BLaER1 (cell line): ENCODE data around the gene DIPK1A.

ENCODE experiments used
- H3K27ac ChIP-seq: shearing (Covaris generic); formaldehyde crosslinking; 2 replicates; pipeline ENCODE4 v1.8.1; 2022
- H3K27me3 ChIP-seq: shearing (Covaris generic); formaldehyde crosslinking; 2 replicates; pipeline ENCODE4 v1.8.1; 2022
- H3K36me3 ChIP-seq: shearing (Covaris generic); formaldehyde crosslinking; 2 replicates; pipeline ENCODE4 v1.8.1; 2022
- H3K4me1 ChIP-seq: shearing (Covaris generic); formaldehyde crosslinking; 2 replicates; pipeline ENCODE4 v1.8.1; 2022
- H3K4me2 ChIP-seq: shearing (Covaris generic); formaldehyde crosslinking; 2 replicates; pipeline ENCODE4 v1.8.1; 2022
- H3K4me3 ChIP-seq: shearing (Covaris generic); formaldehyde crosslinking; 2 replicates; pipeline ENCODE4 v1.8.1; 2022
- H3K9ac ChIP-seq: shearing (Covaris generic); formaldehyde crosslinking; 2 replicates; pipeline ENCODE4 v1.8.1; 2022
- H3K9me3 ChIP-seq: shearing (Covaris generic); formaldehyde crosslinking; 2 replicates; pipeline ENCODE4 v1.8.1; 2022
- H4K20me1 ChIP-seq: shearing (Covaris generic); formaldehyde crosslinking; 2 replicates; pipeline ENCODE4 v1.8.1; 2022
- Cebpa-rat ChIP-seq: shearing (Covaris generic); IDR thresholded peaks from 2 replicates; pipeline ENCODE4 v1.8.1; 2022

Gene DIPK1A

GRCh38 chr1:92817986-92818764 lies 143.1 kb downstream of the DIPK1A start:
- Histone ChIP-seq H3K4me1 (no peaks in the 10 kb centered on the region), H3K4me2 (no peak overlapping the region), H4K20me1 (no peaks in the 10 kb centered on the region), H3K4me3 (no peak overlapping the region), H3K36me3 (no peaks in the 10 kb centered on the region), H3K9me3 (no peaks in the 10 kb centered on the region), H3K9ac (no peak overlapping the region), H3K27me3 (no peaks in the 10 kb centered on the region), H3K27ac (no peak overlapping the region)
- no peak for TF ChIP-seq Cebpa-rat

DNA sequence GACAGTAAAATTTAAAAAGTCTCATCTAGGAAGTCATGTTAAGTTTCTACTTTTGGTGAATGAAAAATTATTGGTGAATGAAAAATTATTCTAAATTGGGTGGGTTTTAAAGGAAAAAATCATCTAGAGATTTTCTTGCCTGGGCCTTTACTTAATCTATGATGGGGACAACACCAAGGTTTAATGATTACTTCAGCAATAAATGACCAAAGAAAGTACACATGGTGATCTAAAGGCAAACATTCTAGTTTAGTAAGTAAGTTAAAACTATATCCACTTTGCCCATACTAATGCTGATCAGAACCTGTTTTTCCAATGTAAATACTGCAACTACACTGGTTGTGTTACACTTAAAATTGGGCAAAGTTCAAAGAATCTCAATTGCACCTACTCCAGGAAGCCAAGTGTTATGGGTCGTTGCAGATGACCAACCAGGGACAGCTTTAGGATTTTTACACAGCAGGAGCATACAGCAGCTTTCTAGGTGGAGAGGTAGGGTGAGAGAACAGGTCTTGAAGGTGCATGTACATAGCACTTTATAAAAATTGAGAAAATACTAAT lies 144.0 kb downstream of the DIPK1A start:
- no peak for TF ChIP-seq Cebpa-rat
- no peaks in the 10 kb centered on the region for H4K20me1 ChIP-seq
- no peaks in the 10 kb centered on the region for H3K4me1 ChIP-seq
- H3K27ac ChIP-seq = no peak overlapping the region
- H3K4me3 ChIP-seq = no peak overlapping the region
- H3K9me3 ChIP-seq = no peaks in the 10 kb centered on the region
- H3K9ac ChIP-seq = no peak overlapping the region
- H3K36me3 ChIP-seq = no peaks in the 10 kb centered on the region
- no peak overlapping the region for H3K4me2 ChIP-seq
- no peaks in the 10 kb centered on the region for H3K27me3 ChIP-seq

DNA sequence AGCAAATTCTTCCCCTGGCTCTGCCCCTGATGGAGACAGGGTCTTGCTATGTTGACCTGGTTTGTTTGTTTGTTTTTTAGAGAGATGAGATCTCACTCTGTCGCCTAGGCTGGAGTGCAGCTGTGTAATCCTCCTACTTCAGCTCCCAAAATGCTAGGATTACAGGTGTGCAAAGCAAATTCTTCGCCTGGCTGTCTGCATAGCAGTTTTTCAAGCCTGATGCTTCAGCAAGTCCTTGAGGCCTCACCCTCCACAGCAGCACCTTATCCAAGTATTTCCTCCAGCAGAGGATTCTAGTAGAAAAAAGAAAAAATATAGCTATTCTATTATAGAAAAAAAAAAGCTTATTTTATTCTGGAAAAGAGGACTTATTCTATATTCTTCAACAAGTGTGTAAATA lies 144.5 kb downstream of the DIPK1A start:
- no peaks in the 10 kb centered on the region for H3K4me1 ChIP-seq
- H3K9ac ChIP-seq = no peak overlapping the region
- H3K27ac ChIP-seq = no peak overlapping the region
- no peak for TF ChIP-seq Cebpa-rat
- H3K27me3 ChIP-seq = no peaks in the 10 kb centered on the region
- H3K36me3 ChIP-seq = no peaks in the 10 kb centered on the region
- no peaks in the 10 kb centered on the region for H4K20me1 ChIP-seq
- H3K4me3 ChIP-seq = no peak overlapping the region
- H3K4me2 ChIP-seq = no peak overlapping the region
- no peaks in the 10 kb centered on the region for H3K9me3 ChIP-seq

DNA sequence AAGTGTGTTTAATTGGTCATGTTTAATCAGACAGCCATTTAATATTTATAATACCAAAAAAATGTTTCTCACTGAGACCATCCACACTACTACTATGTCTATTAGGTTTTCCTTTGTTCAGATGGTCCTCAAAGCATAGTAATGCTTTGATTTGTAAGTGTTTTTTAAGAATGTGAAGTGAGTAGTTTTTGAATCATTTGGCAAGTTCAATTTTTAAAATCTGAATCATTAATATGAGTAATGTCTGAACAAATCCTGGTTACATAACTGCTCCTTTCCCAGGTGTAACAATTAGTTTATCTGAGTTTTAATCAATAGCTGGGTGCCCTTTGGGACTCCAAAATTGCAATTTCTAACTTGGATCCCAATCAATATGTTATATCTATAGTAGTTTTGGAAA lies 152.9 kb downstream of the DIPK1A start:
- Histone ChIP-seq H3K9ac (no peak overlapping the region), H3K4me3 (no peak overlapping the region), H3K27me3 (no peaks in the 10 kb centered on the region), H3K27ac (no peak overlapping the region), H3K36me3 (no peaks in the 10 kb centered on the region), H3K4me1 (peaks cover 5% of the 10 kb centered on the region; the same call in 1 of the 2 replicates), H4K20me1 (no peaks in the 10 kb centered on the region), H3K4me2 (no peak overlapping the region), H3K9me3 (peaks cover 22% of the 10 kb centered on the region)
- TF ChIP-seq Cebpa-rat = no peak

- Histone ChIP-seq H4K20me1 (no peaks in the 10 kb centered on the region), H3K4me1 (peaks cover 5% of the 10 kb centered on the region; the same call in 1 of the 2 replicates), H3K27me3 (no peaks in the 10 kb centered on the region), H3K4me2 (no peak overlapping the region), H3K9me3 (peaks cover 22% of the 10 kb centered on the region), H3K9ac (no peak overlapping the region), H3K4me3 (no peak overlapping the region), H3K27ac (no peak overlapping the region), H3K36me3 (no peaks in the 10 kb centered on the region)
- no peak for TF ChIP-seq Cebpa-rat
These were observed 156.0 kb downstream of the DIPK1A start for GRCh38 chr1:92805216-92805615.

GRCh38 chr1:92804721-92805201 lies 156.5 kb downstream of the DIPK1A start:
- Histone ChIP-seq H3K27ac (no peak overlapping the region), H3K36me3 (no peaks in the 10 kb centered on the region), H3K4me1 (peaks cover 5% of the 10 kb centered on the region; the same call in 1 of the 2 replicates), H3K4me3 (no peak overlapping the region), H4K20me1 (no peaks in the 10 kb centered on the region), H3K27me3 (no peaks in the 10 kb centered on the region), H3K9ac (no peak overlapping the region), H3K4me2 (no peak overlapping the region), H3K9me3 (peaks cover 22% of the 10 kb centered on the region)
- TF ChIP-seq Cebpa-rat = no peak

DNA sequence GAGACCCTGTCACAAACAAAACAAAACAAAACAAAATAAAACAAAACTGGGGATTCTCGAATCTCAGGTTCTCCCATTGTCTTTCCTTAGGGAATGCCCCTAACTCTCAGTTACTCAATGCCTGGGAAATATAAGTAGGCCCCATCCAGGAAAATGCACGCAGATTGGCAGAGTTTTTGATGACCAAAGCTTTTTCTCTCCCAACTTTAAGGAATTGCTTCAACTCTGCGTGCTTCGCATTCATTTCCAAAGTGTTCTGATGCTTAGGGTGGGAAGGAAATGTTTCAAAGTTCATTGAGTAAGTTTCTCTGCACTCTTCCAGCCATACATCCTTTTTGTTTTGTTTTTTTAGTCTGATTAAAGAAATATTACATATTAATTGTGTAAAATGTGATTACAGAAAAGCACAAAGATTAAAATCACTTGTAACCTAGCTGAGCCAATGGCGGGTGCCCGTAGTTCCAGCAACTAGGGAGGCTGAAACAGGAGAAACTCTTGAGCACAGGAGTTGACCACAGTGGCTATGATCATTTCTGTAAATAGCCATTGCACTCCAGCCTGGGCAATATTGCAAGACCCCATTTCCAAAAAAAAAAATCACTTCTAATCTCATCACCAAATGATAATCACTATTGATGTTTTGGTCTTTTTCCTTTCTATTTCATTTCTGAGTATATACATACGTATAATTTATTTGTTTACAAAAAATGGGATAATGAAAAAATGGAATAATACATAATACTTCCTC lies 157.9 kb downstream of the DIPK1A start:
- H3K4me2 ChIP-seq = no peak overlapping the region

DNA sequence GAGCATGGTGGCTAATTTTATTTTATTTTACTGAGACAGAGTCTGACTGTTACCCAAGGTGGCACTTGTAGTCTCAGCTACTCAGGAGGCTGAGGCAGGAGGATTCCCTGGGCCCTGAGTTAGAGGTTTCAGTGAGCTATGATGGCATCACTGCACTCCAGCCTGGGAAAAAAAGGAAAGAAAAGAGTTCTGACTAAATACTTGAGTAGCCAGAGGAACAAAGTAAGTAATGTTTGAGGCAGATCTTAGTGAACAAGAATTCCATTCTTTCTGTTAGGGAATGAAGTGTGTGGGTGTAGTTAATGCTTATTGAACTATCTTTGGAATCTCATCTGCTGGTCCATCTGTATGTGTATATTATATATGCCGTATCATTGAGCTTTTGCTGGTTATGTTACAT lies 163.3 kb downstream of the DIPK1A start:
- H3K4me2 ChIP-seq = no peak overlapping the region
- no peaks in the 10 kb centered on the region for H3K9me3 ChIP-seq
- no peak for TF ChIP-seq Cebpa-rat
- H3K36me3 ChIP-seq = no peaks in the 10 kb centered on the region
- no peak overlapping the region for H3K4me3 ChIP-seq
- H3K4me1 ChIP-seq = no peaks in the 10 kb centered on the region
- H3K27me3 ChIP-seq = no peaks in the 10 kb centered on the region
- no peak overlapping the region for H3K9ac ChIP-seq
- no peak overlapping the region for H3K27ac ChIP-seq
- H4K20me1 ChIP-seq = no peaks in the 10 kb centered on the region

More for the DNA sequence above, 157.9 kb downstream of the DIPK1A start:
- Histone ChIP-seq H3K27ac (no peak overlapping the region), H3K36me3 (no peaks in the 10 kb centered on the region), H3K27me3 (no peaks in the 10 kb centered on the region), H3K9me3 (peaks cover 22% of the 10 kb centered on the region), H3K4me1 (no peaks in the 10 kb centered on the region), H3K9ac (no peak overlapping the region), H3K4me3 (no peak overlapping the region), H4K20me1 (no peaks in the 10 kb centered on the region)
- no peak for TF ChIP-seq Cebpa-rat

- H3K27me3 ChIP-seq = no peaks in the 10 kb centered on the region
These were observed 164.0 kb downstream of the DIPK1A start for GRCh38 chr1:92797297-92797696.

DNA sequence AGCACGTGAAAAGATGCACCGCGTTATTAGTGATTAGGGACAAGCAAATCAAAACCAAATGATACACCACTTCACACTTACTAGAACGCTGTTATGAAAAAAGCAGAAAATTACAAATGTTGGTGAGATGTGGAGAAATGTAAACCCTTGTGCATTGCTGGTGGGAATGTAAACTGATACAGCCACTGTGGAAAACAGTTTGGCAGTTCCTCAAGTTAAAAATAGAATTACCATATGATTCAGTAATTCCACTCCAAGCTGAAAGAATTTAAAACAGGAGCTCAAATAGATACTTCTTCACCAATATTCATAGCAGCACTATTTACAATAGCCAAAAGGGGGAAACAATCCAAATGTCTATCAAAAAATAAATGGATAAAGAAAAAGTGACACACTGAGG lies 166.1 kb downstream of the DIPK1A start:
- no peak overlapping the region for H3K4me3 ChIP-seq
- H4K20me1 ChIP-seq = no peaks in the 10 kb centered on the region
- H3K4me1 ChIP-seq = no peaks in the 10 kb centered on the region
- H3K36me3 ChIP-seq = no peaks in the 10 kb centered on the region
- H3K9ac ChIP-seq = no peak overlapping the region
- H3K4me2 ChIP-seq = no peak overlapping the region
- no peaks in the 10 kb centered on the region for H3K27me3 ChIP-seq
- H3K9me3 ChIP-seq = no peaks in the 10 kb centered on the region
- H3K27ac ChIP-seq = no peak overlapping the region
- TF ChIP-seq Cebpa-rat = no peak

More at GRCh38 chr1:92797297-92797696, 164.0 kb downstream of the DIPK1A start:
- TF ChIP-seq Cebpa-rat = no peak
- Histone ChIP-seq H3K4me3 (no peak overlapping the region), H4K20me1 (no peaks in the 10 kb centered on the region), H3K36me3 (no peaks in the 10 kb centered on the region), H3K27ac (no peak overlapping the region), H3K4me2 (no peak overlapping the region), H3K4me1 (no peaks in the 10 kb centered on the region), H3K9me3 (no peaks in the 10 kb centered on the region), H3K9ac (no peak overlapping the region)
